Pancreas (tissue), 10 donors: ENCODE results near the gene GRM7. TPM values are rescaled to one million over a fixed set of nuclear protein-coding genes. Genes with fewer than 3 reads are reported as not detected.

Experiments used
- ATAC-seq, 4 donors: fragments of 200-7000 bp; cut with Tn5 transposase; one replicate each; pipeline versions ENCODE4 v1.8.0 to v1.9.1; 2020; ENCODE audit warnings: mild to moderate bottlenecking in 4 of 4, moderate library complexity in 4 of 4
- DNase-seq, 6 donors: peaks; one replicate each; pipeline ENCODE4 v3.0.0-alpha.2; 2020
- FAIRE-seq: peaks from 2 replicates; lab custom pipeline; 2012; peaks lifted over from hg19 to GRCh38; lab: Jason Lieb, UNC
- H3K27ac ChIP-seq, 4 donors: fragments of 200-600 bp; sonication (generic); 1 replicate in 3 of 4; 2 replicates in 1 of 4; pipeline versions ENCODE4 v1.5.0 to v1.8.0; 2020
- H3K27me3 ChIP-seq, 4 donors: fragments of 200-600 bp; one replicate each; pipeline ENCODE4 v1.8.0; 2021
- H3K36me3 ChIP-seq, 3 donors: fragments of 200-600 bp; sonication (generic) in 1 of 3; one replicate each; pipeline versions ENCODE4 v1.5.0 to v1.8.0; 2020 to 2021
- H3K4me1 ChIP-seq, 3 donors: fragments of 200-600 bp; one replicate each; pipeline ENCODE4 v1.8.0; 2021
- H3K4me3 ChIP-seq, 4 donors: fragments of 200-600 bp; sonication (generic) in 2 of 4; one replicate each; pipeline versions ENCODE4 v1.5.0 to v1.8.0; 2020 to 2021
- H3K9me3 ChIP-seq, 4 donors: fragments of 200-600 bp; one replicate each; pipeline ENCODE4 v1.8.0; 2021
- CTCF ChIP-seq, 4 donors: fragments of 200-600 bp; sonication (generic) in 3 of 4; IDR thresholded peaks; one replicate each; pipeline versions ENCODE4 v1.5.0 to v1.8.0; 2021; ENCODE audit warnings: antibody characterized with exemption in 4 of 4
- WGBS, 2 donors: extraction: QIAGEN DNeasy Blood & Tissue Kit; methylation state at CpG; one replicate each; pipeline ENCODE4 v1.1.7; 2013; 5-methylcytosine and 5-hydroxymethylcytosine counted together
- intact Hi-C, 3 donors: fragments of 100-400 bp; cut with DNase I; formaldehyde crosslinking; loops; one replicate each; pipeline versions ENCODE4 v1.11.1 to v1.14.2; 2022
- polyA plus RNA-seq, 2 donors: library from polyadenylated mRNA; stranded (reverse); fragments of 200-250 nt; gene quantifications; one replicate each; pipeline ENCODE4 v1.2.3, GENCODE V29; 2013
- total RNA-seq, 6 donors: library from RNA; stranded (reverse); fragmentation: NEBNext Ultra II Directional in 4 of 6; extraction: Animal tissue kit (Norgen Biotek cat#: 25700) in 4 of 6; gene quantifications; one replicate each; pipeline versions ENCODE4 v1.2.1 to v1.2.4, GENCODE V29; 2021 to 2023
- donor health status: healthy with polysubstance abuse.
- donor health status: DM: no; HTN: no; CAD: no; lungs with moderate emphysema.
- donor health status: DM: no; HTN: no; CAD: no.
- donor health status: control.
- donor health status: control.
- donor health status: Bipolar disorder and iron deficiency.
- donor health status: DM: yes; HTN: yes; CAD: no.
- donor health status: DM: no; HTN: no; CAD: no.
- donor health status: DM: no; HTN: no; CAD: no.
- donor health status: DM: yes; HTN: yes; CAD: no.

GRM7 gene
- total and polyA plus RNA-seq, 8 donors: 0.03 to 0.28 (median 0.18) TPM; not detected in 4

- ATAC-seq: no peak
- Histone ChIP-seq H3K27me3 (no peaks in the 10 kb centered on the region), H3K9me3 (no peaks in the 10 kb centered on the region), H3K4me1 (peaks cover 0 to 8% (median 3%) of the 10 kb centered on the region in 3 donors), H3K4me3 (no peak overlapping the region), H3K36me3 (no peaks in the 10 kb centered on the region), H3K27ac (no peak overlapping the region)
- intact Hi-C loops: no loop called here
- 93 to 100% methylated on average over 1 of the region's 1 CpG for WGBS, 2 donors
- no peak for TF ChIP-seq CTCF (IDR thresholded peaks at IDR 0.05)
- no peak for DNase-seq
- no peak for FAIRE-seq
These were observed 759.5 kb downstream of the GRM7 start for GRCh38 chr3:7620401-7620800.

- intact Hi-C loops: no loop called here
- WGBS, 2 donors: 64 to 79% methylated on average over 7 of the region's 7 CpGs
- Histone ChIP-seq H3K4me3 (no peak overlapping the region), H3K4me1 (peaks cover 0 to 8% (median 3%) of the 10 kb centered on the region in 3 donors), H3K27me3 (no peaks in the 10 kb centered on the region), H3K9me3 (no peaks in the 10 kb centered on the region), H3K36me3 (no peaks in the 10 kb centered on the region), H3K27ac (no peak overlapping the region)
- no peak for TF ChIP-seq CTCF (IDR thresholded peaks at IDR 0.05)
- no peak for ATAC-seq
- DNase-seq: no peak
- no peak for FAIRE-seq
These were observed 760.2 kb downstream of the GRM7 start for GRCh38 chr3:7621046-7621630.

GRCh38 chr3:7621651-7622050 lies 760.7 kb downstream of the GRM7 start:
- no peaks in the 10 kb centered on the region for H3K36me3 ChIP-seq
- TF ChIP-seq CTCF (IDR thresholded peaks at IDR 0.05): no peak
- H3K27me3 ChIP-seq: no peaks in the 10 kb centered on the region
- intact Hi-C loops: no loop called here
- no peak overlapping the region for H3K27ac ChIP-seq
- WGBS, 2 donors: 63 to 80% methylated on average over 3 of the region's 3 CpGs
- H3K4me3 ChIP-seq: no peak overlapping the region
- DNase-seq: no peak
- H3K4me1 ChIP-seq: peaks cover 0 to 8% (median 3%) of the 10 kb centered on the region in 3 donors
- no peak for ATAC-seq
- no peaks in the 10 kb centered on the region for H3K9me3 ChIP-seq
- no peak for FAIRE-seq

- Histone ChIP-seq H3K27me3 (no peaks in the 10 kb centered on the region), H3K4me1 (no peaks in the 10 kb centered on the region), H3K4me3 (no peak overlapping the region), H3K27ac (no peak overlapping the region), H3K9me3 (no peaks in the 10 kb centered on the region), H3K36me3 (no peaks in the 10 kb centered on the region)
- intact Hi-C loops: no loop called here
- TF ChIP-seq CTCF (IDR thresholded peaks at IDR 0.05): no peak
- DNase-seq (no peak), ATAC-seq (no peak), FAIRE-seq (no peak)
- 75 to 86% methylated on average over 6 of the region's 6 CpGs for WGBS, 2 donors
These were observed 764.1 kb downstream of the GRM7 start for GRCh38 chr3:7625021-7625420.

- FAIRE-seq (no peak), ATAC-seq (no peak), DNase-seq (no peak)
- intact Hi-C loops: no loop called here
- no peaks in the 10 kb centered on the region for H3K27me3 ChIP-seq
- H3K36me3 ChIP-seq: no peaks in the 10 kb centered on the region
- no peak overlapping the region for H3K27ac ChIP-seq
- no peak for TF ChIP-seq CTCF (IDR thresholded peaks at IDR 0.05)
- H3K4me1 ChIP-seq: no peaks in the 10 kb centered on the region
- WGBS, 2 donors: 39 to 46% methylated on average over 4 of the region's 4 CpGs
- no peaks in the 10 kb centered on the region for H3K9me3 ChIP-seq
- no peak overlapping the region for H3K4me3 ChIP-seq
These were observed 769.5 kb downstream of the GRM7 start for GRCh38 chr3:7630351-7630911.
